T follicular helper cell (primary cell): Measurements from ENCODE around the gene GPRC5A.

Experiments used
- DNase-seq: peaks from one replicate; pipeline ENCODE4 v3.0.0-alpha.2; 2020; ENCODE audit warnings: low read depth

GPRC5A gene

GRCh38 chr12:12885096-12885792 lies 6.1 kb upstream of the GPRC5A start:
- no peak for DNase-seq

- DNase-seq = no peak
Observed at GRCh38 chr12:12887471-12887870, 3.9 kb upstream of the GPRC5A start.

GRCh38 chr12:12889701-12890100 lies 1.7 kb upstream of the GPRC5A start:
- DNase-seq = no peak

- DNase-seq = no peak
Observed at GRCh38 chr12:12890543-12891079, 751 bp upstream of the GPRC5A start.

- no peak for DNase-seq
Observed at GRCh38 chr12:12891881-12892355, 556 bp downstream of the GPRC5A start.

- no peak for DNase-seq
Observed at GRCh38 chr12:12892681-12893141, 1.3 kb downstream of the GPRC5A start.

- no peak for DNase-seq
Observed at GRCh38 chr12:12893438-12893837, 2.1 kb downstream of the GPRC5A start.

GRCh38 chr12:12896260-12896659 lies 4.9 kb downstream of the GPRC5A start:
- DNase-seq = no peak

GRCh38 chr12:12897302-12897701 lies 5.9 kb downstream of the GPRC5A start:
- DNase-seq = no peak

GRCh38 chr12:12898136-12898717 lies 6.9 kb downstream of the GPRC5A start:
- no peak for DNase-seq

- DNase-seq = no peak
Observed at GRCh38 chr12:12898911-12899511, 7.6 kb downstream of the GPRC5A start.

GRCh38 chr12:12899530-12900380 lies 8.4 kb downstream of the GPRC5A start:
- no peak for DNase-seq

- DNase-seq = no peak
Observed at GRCh38 chr12:12900786-12901157, 9.4 kb downstream of the GPRC5A start.

- no peak for DNase-seq
Observed at GRCh38 chr12:12901158-12901791, 9.9 kb downstream of the GPRC5A start.

GRCh38 chr12:12902036-12902435 lies 10.7 kb downstream of the GPRC5A start:
- no peak for DNase-seq

- no peak for DNase-seq
Observed at GRCh38 chr12:12903642-12904609, 12.6 kb downstream of the GPRC5A start.

GRCh38 chr12:12907552-12907951 lies 16.2 kb downstream of the GPRC5A start:
- DNase-seq = no peak

GRCh38 chr12:12908252-12908651 lies 16.9 kb downstream of the GPRC5A start:
- no peak for DNase-seq

GRCh38 chr12:12908711-12909110 lies 17.3 kb downstream of the GPRC5A start:
- DNase-seq = no peak

- DNase-seq = no peak
Observed at GRCh38 chr12:12909228-12909994, 18.0 kb downstream of the GPRC5A start.
